HG03439 (cell line): Measurements from ENCODE around the gene RGL2.
"Not testable (repeated sequence)": the region's sequence is repeated elsewhere in the genome, so short reads cannot be mapped to it uniquely, and the experiment has no call there.

ENCODE experiments used
- ATAC-seq: cut with Tn5 transposase; IDR thresholded peaks from one replicate; pipeline ENCODE4 v1.9.1; 2021; ENCODE audit warnings: mild to moderate bottlenecking, moderate library complexity; ENCODE audit not compliant: unreplicated experiment

The RGL2 gene

GRCh38 chr6:33298773-33299236, at the start of gene RGL2:
Gene RGL2 (minus strand): TSS chr6:33298942. CDS start chr6:33298610, 332 bp downstream.
- ATAC-seq, result peak; percentile 25

- ATAC-seq, result no peak
Observed at GRCh38 chr6:33347816-33348215, 49.1 kb upstream of the RGL2 start.

DNA sequence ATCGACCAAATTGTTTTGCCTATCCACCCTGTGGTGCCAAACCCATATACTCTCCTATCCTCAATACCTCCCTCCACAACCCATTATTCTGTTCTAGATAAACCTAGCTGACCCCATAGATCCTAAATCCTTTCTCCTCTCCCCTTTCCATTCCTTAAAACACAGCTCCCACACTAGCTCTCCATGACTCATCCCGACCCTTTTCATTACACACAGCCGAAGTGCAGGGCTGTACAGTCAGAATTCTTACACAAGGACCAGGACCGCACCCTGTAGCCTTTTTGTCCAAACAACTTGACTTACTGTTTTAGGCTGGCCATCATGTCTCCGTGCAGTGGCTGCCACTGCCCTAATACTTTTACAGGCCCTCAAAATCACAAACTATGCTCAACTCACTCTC, 48.2 kb upstream of the RGL2 start:
- ATAC-seq, result not testable (repeated sequence)

GRCh38 chr6:33344701-33345697, 46.3 kb upstream of the RGL2 start:
- peak; percentile 13 for ATAC-seq

DNA sequence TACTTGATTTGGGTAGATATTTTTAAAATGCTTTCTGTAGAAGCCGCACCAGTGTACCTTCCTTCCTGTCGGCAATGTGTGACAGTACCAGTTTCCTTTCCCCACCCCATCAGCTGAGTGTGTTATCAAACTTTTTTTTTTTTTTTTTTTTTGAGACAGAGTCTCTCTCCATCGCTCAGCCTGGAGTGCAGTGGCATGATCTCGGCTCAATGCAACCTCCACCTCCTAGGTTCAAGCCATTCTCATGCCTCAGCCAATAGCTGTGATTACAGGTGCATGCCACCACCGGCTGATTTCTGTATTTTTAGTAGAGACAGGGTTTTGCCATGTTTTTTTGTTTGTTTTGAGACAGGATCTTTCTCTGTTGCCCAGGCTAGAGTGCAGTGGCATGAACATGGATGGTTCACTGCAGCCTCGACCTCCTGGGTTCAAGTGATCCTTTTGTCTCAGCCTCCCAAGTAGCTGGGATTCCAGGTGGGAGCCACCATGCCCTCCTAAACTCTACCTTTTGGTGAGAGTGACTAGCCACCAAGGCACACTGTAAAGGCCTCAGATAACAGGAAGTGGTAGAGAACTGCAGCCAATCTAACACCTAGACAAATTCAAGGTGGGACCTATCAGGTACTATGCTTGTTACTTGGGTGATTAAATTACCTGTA, 45.3 kb upstream of the RGL2 start:
- ATAC-seq, result peak; percentile 65

GRCh38 chr6:33343606-33343952, 44.8 kb upstream of the RGL2 start:
- not testable (repeated sequence) for ATAC-seq

DNA sequence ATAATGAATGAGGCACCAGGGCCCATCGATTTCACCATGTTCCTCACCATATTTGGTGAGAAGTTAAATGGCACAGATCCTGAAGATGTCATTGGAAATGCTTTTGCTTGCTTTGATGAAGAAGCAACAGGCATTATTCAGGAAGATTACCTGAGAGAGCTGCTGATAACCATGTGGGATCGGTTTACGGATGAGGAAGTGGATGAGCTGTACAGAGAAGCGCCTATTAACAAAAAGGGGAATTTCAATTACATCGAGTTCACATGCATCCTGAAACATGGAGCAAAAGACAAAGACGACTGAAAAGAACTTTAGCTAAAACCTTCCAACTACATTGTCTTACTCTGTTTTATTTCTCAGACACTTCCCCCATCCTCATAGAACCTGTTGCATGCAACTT, 40.5 kb upstream of the RGL2 start:
- ATAC-seq, result no peak

- no peak for ATAC-seq
Observed at GRCh38 chr6:33336495-33336894, 37.8 kb upstream of the RGL2 start.

DNA sequence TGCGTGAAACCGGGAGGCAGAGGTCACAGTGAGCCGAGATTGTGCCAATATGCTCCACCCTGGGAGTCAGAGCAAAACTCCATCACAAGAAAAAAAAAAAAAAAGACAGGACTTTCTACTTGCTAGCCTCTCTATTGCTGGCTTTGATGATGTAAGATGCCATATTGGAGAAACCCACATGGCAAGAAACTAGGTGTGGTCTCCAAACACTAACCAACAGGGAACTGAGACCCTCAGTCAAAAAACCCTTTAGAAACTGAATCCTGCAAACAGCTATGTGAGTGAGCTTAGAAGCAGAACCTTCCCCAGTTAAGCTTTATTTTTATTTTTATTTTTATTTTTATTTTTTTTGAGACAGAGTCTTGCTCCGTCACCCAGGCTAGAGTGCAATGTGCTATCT, 37.2 kb upstream of the RGL2 start:
- no peak for ATAC-seq

DNA sequence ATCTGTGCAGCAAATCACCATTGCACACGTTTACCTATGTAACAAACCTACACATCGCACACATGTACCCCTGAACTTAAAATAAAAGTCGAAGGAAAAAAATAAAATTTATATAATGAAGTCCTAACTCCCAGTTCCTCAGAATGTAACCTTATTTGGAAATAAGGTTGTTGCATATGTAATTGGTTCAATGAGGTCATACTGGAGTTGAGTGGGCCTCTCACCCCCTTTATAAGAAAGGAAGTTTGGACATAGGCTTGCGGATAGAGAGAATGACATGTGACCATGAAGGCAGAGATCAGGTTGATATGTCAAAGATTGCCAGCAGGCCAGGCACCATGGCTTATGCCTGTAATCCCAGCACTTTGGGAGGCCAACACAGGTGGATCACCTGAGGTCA, 34.9 kb upstream of the RGL2 start:
- ATAC-seq, result no peak

DNA sequence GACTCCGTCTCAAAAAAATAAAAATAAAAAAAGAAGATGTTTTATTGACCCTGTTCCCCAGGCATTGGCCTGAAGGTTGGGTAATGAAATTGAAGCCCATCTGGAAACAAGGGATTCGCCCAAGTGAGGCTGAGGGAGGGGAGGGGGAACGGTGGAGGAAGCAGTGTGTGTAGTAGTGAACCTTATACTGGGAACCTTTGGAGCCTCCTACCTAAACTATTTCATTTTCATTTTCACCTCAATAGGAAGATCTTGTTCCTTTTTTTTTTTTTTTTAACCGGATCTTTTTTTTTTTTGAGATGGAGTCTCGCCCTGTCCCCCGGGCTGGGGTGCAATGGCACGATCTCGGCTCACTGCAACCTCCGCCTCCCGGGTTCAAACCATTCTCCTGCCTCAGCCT, 32.0 kb upstream of the RGL2 start:
- no peak for ATAC-seq

- ATAC-seq, result no peak
Observed at GRCh38 chr6:33329058-33329457, 30.3 kb upstream of the RGL2 start.

DNA sequence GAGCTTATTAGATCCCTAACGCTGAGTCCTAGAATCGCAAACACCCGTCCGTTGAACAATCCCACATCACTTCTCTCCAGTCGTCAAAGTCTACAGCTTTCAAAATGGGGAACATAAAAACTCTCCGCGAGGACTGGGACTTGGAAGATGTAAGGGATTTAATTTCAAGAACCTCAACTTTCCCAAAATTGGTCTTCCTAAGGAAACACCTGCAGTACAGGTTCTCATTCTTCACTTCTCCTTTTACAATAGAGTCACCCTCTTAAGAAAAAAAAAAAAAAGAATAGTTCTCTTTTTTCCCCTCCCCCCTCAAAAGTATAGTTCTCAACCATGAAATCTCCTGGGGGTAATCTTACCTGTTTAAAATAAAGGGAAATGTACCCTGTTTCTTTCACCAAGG, 25.4 kb upstream of the RGL2 start:
- no peak for ATAC-seq

GRCh38 chr6:33323623-33323948, 24.8 kb upstream of the RGL2 start:
- ATAC-seq, result peak; percentile 10

DNA sequence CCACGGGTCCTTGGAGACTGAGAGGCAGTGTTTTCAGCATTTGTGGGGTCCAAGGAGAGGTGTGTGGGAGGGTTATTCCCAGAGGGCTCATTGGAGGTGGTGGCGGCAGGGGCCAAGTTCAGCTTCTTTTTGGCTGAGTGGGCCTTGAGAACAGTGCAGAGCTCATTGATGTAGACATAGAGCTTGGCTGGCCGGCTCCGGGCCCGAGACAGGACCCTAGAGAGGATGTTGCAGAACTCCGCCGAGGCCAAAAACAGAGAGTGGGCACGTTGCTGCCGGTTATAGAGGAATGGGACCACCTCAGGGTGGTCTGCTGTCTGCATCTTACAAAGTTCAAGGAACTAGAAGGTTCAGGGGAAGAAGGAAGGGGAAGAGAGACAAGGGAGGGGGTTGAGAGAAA, 22.5 kb upstream of the RGL2 start:
- ATAC-seq, result no peak

GRCh38 chr6:33320315-33321181, 21.8 kb upstream of the RGL2 start:
- ATAC-seq, result no peak

- ATAC-seq, result no peak
Observed at GRCh38 chr6:33319939-33320314, 21.2 kb upstream of the RGL2 start.

DNA sequence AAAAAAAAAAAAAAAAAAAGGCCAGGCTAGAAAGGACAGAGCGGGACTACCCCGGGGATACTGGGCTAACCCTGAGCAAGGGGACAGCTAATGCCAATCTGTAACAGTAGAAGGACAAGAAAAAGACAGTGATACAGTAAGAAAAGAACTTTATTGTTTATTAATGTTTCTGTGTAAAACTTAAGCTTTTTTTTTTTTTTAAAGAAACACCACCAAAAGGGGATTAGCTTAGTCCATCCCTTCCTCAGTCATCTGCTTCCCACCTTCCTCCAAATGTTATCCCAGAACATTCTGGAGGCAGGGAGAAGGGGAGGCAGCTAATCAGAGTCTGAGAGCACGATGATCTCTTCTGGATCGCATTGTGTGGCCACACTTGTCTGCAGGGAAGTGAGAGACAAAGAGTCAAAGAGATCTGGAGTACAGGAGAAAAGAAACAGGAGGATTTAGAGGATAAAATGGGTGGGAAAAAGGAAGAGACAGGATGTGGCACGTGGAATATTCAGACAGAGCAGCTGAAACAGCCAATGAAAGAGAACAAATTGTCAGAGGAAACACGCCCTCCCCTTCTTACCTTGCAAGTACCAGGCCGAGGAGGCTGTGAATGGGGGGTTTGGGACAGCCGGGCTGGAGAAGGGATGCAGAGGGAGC, 19.8 kb upstream of the RGL2 start:
- no peak for ATAC-seq

GRCh38 chr6:33317669-33318425, 19.1 kb upstream of the RGL2 start, which contains the start of gene ZBTB22:
Gene ZBTB22 (minus strand): TSS chr6:33317744. CDS start chr6:33316916, 828 bp downstream.
- peak; percentile 43 for ATAC-seq

GRCh38 chr6:33317419-33317668, 18.6 kb upstream of the RGL2 start:
- no peak for ATAC-seq
